Measurements from ENCODE around the gene SSBP3.
A peak's percentile ranks its signal among the peaks of the same experiment; 100 is the strongest.

The SSBP3 gene

GRCh38 chr1:54375712-54376429 lies 30.3 kb downstream of the SSBP3 start:
- no peaks in the 10 kb centered on the region for H3K9me3 ChIP-seq (ENCODE audit: control insufficient read depth in 2 of 2, low read length in 2 of 2)
- H3K27ac ChIP-seq (ENCODE audit: low read depth in 2 of 2, low read length in 2 of 2) = no peak overlapping the region
- H3K27me3 ChIP-seq (ENCODE audit: control insufficient read depth in 2 of 2, insufficient read depth in 2 of 2, low read length in 2 of 2) = no peaks in the 10 kb centered on the region
- peaks cover 17 to 36% of the 10 kb centered on the region in 2 donors for H3K4me1 ChIP-seq (ENCODE audit: control insufficient read depth in 2 of 2, insufficient read depth in 2 of 2, low read length in 2 of 2)
- H3K36me3 ChIP-seq (ENCODE audit: control insufficient read depth in 2 of 2, insufficient read depth in 2 of 2, low read length in 2 of 2) = peaks cover 6 to 10% of the 10 kb centered on the region in 2 donors
- no peak overlapping the region for H3K4me3 ChIP-seq (ENCODE audit: low read length in 2 of 2)
- no peak overlapping the region for H3K9ac ChIP-seq (ENCODE audit: low read depth in 1 of 2, low read length in 2 of 2)

DNA sequence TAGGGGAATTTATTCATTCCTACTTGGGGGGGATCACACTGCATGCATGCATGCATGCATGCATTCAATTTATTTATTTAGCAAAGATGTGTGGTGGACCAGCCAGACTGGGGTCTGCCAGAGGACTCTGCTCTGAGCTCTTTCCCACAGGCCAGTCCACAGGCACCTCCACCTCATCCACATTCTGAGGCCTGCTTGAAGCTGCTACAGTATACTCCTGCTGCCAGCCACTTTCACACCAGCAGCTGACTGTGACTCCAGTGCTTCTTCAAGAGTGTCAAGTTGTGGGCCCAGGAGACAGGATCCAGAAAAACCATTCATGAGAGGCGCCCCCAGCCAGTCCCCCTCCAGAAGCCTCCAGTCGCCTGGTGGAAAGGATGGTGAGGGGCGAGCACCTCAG lies 30.9 kb downstream of the SSBP3 start:
- no peak overlapping the region for H3K4me3 ChIP-seq (ENCODE audit: low read length in 2 of 2)
- peaks cover 5 to 10% of the 10 kb centered on the region in 2 donors for H3K36me3 ChIP-seq (ENCODE audit: control insufficient read depth in 2 of 2, insufficient read depth in 2 of 2, low read length in 2 of 2)
- H3K9me3 ChIP-seq (ENCODE audit: control insufficient read depth in 2 of 2, low read length in 2 of 2) = no peaks in the 10 kb centered on the region
- no peaks in the 10 kb centered on the region for H3K27me3 ChIP-seq (ENCODE audit: control insufficient read depth in 2 of 2, insufficient read depth in 2 of 2, low read length in 2 of 2)
- peaks cover 20 to 40% of the 10 kb centered on the region in 2 donors for H3K4me1 ChIP-seq (ENCODE audit: control insufficient read depth in 2 of 2, insufficient read depth in 2 of 2, low read length in 2 of 2)
- no peak overlapping the region for H3K27ac ChIP-seq (ENCODE audit: low read depth in 2 of 2, low read length in 2 of 2)
- no peak overlapping the region for H3K9ac ChIP-seq (ENCODE audit: low read depth in 1 of 2, low read length in 2 of 2)

DNA sequence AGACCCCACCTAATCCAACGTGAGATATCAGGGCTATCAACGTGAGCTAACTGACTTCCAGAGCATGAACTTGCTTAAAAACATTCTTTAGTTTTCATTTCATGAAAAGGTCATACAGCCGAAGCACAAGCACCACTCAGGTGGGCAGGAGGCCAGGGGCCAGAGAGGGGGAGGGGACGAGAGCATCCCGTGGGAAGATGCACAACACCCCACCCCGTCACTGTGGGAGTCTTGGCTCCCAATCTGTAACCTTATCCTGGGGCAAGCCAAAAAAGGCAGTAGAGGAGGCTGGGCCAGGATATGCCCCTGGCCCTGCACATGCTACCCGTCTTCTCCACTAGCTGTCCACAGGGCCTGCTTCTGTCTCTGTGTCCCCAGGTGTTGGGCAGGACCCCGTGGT lies 31.4 kb downstream of the SSBP3 start:
- Histone ChIP-seq H3K27ac (ENCODE audit: low read depth in 2 of 2, low read length in 2 of 2) (no peak overlapping the region), H3K27me3 (ENCODE audit: control insufficient read depth in 2 of 2, insufficient read depth in 2 of 2, low read length in 2 of 2) (no peaks in the 10 kb centered on the region), H3K9me3 (ENCODE audit: control insufficient read depth in 2 of 2, low read length in 2 of 2) (no peaks in the 10 kb centered on the region), H3K36me3 (ENCODE audit: control insufficient read depth in 2 of 2, insufficient read depth in 2 of 2, low read length in 2 of 2) (peaks cover 4 to 11% of the 10 kb centered on the region in 2 donors), H3K9ac (ENCODE audit: low read depth in 1 of 2, low read length in 2 of 2) (no peak overlapping the region), H3K4me3 (ENCODE audit: low read length in 2 of 2) (no peak overlapping the region), H3K4me1 (ENCODE audit: control insufficient read depth in 2 of 2, insufficient read depth in 2 of 2, low read length in 2 of 2) (peaks cover 20 to 40% of the 10 kb centered on the region in 2 donors)

DNA sequence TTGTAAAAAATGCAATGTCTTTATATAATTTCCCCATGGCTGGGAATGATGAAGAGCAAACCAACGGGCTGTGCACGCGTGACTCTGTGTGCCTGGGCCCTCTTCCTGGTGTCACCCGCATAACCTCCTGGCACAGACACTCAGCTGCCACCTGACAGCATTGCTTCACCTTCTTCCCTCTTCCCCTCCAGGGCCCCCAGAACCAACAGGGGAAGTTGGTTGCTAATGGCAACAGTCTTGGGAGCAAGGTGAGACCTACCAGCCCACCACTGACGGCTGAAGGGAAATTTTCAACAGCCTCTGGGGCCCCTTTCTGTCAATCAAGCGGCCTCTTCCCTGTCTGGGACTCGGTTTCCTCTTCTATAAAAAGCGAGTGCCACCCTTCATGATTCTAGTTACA lies 33.2 kb downstream of the SSBP3 start:
- Histone ChIP-seq H3K36me3 (ENCODE audit: control insufficient read depth in 2 of 2, insufficient read depth in 2 of 2, low read length in 2 of 2) (peaks cover 0 to 13% of the 10 kb centered on the region in 2 donors), H3K27me3 (ENCODE audit: control insufficient read depth in 2 of 2, insufficient read depth in 2 of 2, low read length in 2 of 2) (no peaks in the 10 kb centered on the region), H3K9ac (ENCODE audit: low read depth in 1 of 2, low read length in 2 of 2) (no peak overlapping the region), H3K27ac (ENCODE audit: low read depth in 2 of 2, low read length in 2 of 2) (no peak overlapping the region), H3K9me3 (ENCODE audit: control insufficient read depth in 2 of 2, low read length in 2 of 2) (no peaks in the 10 kb centered on the region), H3K4me1 (ENCODE audit: control insufficient read depth in 2 of 2, insufficient read depth in 2 of 2, low read length in 2 of 2) (peaks cover 20 to 38% of the 10 kb centered on the region in 2 donors), H3K4me3 (ENCODE audit: low read length in 2 of 2) (no peak overlapping the region)

DNA sequence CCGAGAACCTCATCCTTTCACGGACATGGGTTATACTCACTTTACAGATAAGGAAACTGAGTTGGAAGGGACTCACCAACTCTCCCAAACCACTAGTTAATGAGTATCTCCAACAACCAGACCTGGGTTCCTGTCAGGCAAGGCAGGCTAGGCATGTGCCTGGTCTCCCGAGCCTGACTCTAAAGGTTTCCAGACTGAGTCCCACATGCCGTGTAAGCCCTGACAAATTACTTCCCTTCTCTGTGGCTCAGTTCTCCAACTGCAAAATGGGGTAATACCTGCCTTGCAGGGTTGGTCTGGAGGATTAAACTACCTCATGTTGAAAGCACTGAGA lies 34.3 kb downstream of the SSBP3 start:
- Histone ChIP-seq H3K4me1 (ENCODE audit: control insufficient read depth in 2 of 2, insufficient read depth in 2 of 2, low read length in 2 of 2) (peaks cover 20 to 31% of the 10 kb centered on the region in 2 donors), H3K36me3 (ENCODE audit: control insufficient read depth in 2 of 2, insufficient read depth in 2 of 2, low read length in 2 of 2) (peaks cover 0 to 13% of the 10 kb centered on the region in 2 donors), H3K27ac (ENCODE audit: low read depth in 2 of 2, low read length in 2 of 2) (peak overlapping the region; percentile 37 to 50), H3K4me3 (ENCODE audit: low read length in 2 of 2) (peak overlapping the region in 1 of 2 donors; percentile 7), H3K9ac (ENCODE audit: low read depth in 1 of 2, low read length in 2 of 2) (no peak overlapping the region), H3K27me3 (ENCODE audit: control insufficient read depth in 2 of 2, insufficient read depth in 2 of 2, low read length in 2 of 2) (no peaks in the 10 kb centered on the region), H3K9me3 (ENCODE audit: control insufficient read depth in 2 of 2, low read length in 2 of 2) (no peaks in the 10 kb centered on the region)

DNA sequence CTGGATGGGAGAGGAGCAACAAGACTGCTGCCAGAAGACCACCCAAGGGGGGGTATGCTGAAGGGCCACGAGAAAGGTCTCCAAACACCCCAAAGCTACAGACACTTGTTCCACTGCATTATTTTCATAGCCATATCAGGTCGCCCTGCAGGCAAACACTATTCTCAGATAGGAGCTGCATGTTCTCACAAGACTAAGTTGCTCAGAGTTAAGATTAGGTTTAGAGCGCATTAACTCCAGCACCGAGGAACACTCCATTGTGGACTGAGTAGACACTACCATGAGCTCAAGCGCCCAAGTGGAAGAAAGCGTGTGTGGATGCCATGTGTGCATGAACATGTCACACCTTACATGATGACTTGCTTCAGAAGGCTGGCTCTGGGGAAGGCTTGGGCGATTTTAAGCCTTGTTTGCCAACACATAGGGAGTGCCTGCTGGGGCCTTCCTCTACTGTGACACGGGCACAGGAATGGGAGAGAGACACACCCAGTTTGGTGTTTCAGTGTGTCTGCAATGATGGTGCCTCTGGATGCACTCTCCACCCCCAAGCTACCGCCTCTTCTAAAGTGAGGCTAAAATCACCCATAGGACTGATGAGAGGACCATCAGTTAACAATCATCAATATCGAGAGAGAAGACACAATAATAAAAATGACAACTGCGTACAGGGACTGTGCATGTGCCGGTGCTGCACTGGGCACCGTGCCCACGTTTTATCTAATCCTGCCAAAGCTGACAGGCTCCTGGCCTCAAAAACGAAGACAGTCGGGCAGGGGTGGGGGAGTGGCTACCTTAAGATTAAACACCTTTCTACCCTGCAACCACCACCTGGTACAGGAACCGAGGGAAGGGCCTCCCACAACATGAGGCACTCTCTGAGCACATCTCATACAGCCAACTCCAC lies 34.9 kb downstream of the SSBP3 start:
- H3K27me3 ChIP-seq (ENCODE audit: control insufficient read depth in 2 of 2, insufficient read depth in 2 of 2, low read length in 2 of 2) = no peaks in the 10 kb centered on the region
- H3K9me3 ChIP-seq (ENCODE audit: control insufficient read depth in 2 of 2, low read length in 2 of 2) = no peaks in the 10 kb centered on the region
- peak overlapping the region in 1 of 2 donors; percentile 7 for H3K4me3 ChIP-seq (ENCODE audit: low read length in 2 of 2)
- H3K36me3 ChIP-seq (ENCODE audit: control insufficient read depth in 2 of 2, insufficient read depth in 2 of 2, low read length in 2 of 2) = peaks cover 0 to 13% of the 10 kb centered on the region in 2 donors
- no peak overlapping the region for H3K9ac ChIP-seq (ENCODE audit: low read depth in 1 of 2, low read length in 2 of 2)
- H3K27ac ChIP-seq (ENCODE audit: low read depth in 2 of 2, low read length in 2 of 2) = peak overlapping the region; percentile 37 to 50
- H3K4me1 ChIP-seq (ENCODE audit: control insufficient read depth in 2 of 2, insufficient read depth in 2 of 2, low read length in 2 of 2) = peaks cover 20 to 29% of the 10 kb centered on the region in 2 donors

DNA sequence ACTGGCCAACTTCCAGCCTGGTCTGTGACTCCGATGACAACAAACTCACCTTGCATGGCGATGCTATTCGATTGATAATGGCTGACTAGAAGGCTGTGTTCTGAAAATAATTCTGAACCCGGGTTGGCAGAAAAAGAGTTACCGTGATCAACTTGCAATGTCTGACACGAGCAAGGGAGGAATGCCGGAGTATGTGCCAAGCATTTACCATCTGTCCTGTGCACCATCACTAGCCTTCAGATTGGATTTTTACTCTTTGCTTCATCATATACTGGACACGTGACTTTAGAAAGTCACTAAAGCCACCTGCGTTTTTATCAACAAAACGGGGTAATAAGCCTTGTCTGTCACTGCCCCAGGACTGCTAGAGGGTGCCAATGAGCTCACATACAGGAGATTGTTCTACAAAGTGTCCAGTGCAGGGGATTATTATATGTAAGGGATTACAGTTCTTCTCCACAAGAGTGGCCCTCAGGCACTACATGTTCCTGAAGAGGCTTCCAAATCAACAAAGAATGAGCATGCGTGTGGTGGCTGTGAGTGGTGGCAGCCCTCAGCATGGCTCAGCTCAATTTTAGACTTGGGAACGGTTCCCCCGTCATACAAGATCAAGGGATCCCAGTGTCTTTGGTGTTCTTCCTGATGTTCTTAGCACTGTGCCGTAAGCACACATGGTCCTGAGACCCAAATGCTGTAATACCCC lies 35.8 kb downstream of the SSBP3 start:
- Histone ChIP-seq H3K4me3 (ENCODE audit: low read length in 2 of 2) (no peak overlapping the region), H3K27ac (ENCODE audit: low read depth in 2 of 2, low read length in 2 of 2) (peak overlapping the region in 1 of 2 donors; percentile 17), H3K9ac (ENCODE audit: low read depth in 1 of 2, low read length in 2 of 2) (no peak overlapping the region), H3K9me3 (ENCODE audit: control insufficient read depth in 2 of 2, low read length in 2 of 2) (no peaks in the 10 kb centered on the region), H3K36me3 (ENCODE audit: control insufficient read depth in 2 of 2, insufficient read depth in 2 of 2, low read length in 2 of 2) (peaks cover 0 to 13% of the 10 kb centered on the region in 2 donors), H3K4me1 (ENCODE audit: control insufficient read depth in 2 of 2, insufficient read depth in 2 of 2, low read length in 2 of 2) (peaks cover 26 to 34% of the 10 kb centered on the region in 2 donors), H3K27me3 (ENCODE audit: control insufficient read depth in 2 of 2, insufficient read depth in 2 of 2, low read length in 2 of 2) (no peaks in the 10 kb centered on the region)

GRCh38 chr1:54367613-54368012 lies 38.6 kb downstream of the SSBP3 start:
- peaks cover 38 to 44% of the 10 kb centered on the region in 2 donors for H3K4me1 ChIP-seq (ENCODE audit: control insufficient read depth in 2 of 2, insufficient read depth in 2 of 2, low read length in 2 of 2)
- no peaks in the 10 kb centered on the region for H3K27me3 ChIP-seq (ENCODE audit: control insufficient read depth in 2 of 2, insufficient read depth in 2 of 2, low read length in 2 of 2)
- H3K9ac ChIP-seq (ENCODE audit: low read depth in 1 of 2, low read length in 2 of 2) = no peak overlapping the region
- H3K27ac ChIP-seq (ENCODE audit: low read depth in 2 of 2, low read length in 2 of 2) = no peak overlapping the region
- H3K36me3 ChIP-seq (ENCODE audit: control insufficient read depth in 2 of 2, insufficient read depth in 2 of 2, low read length in 2 of 2) = peaks cover 0 to 11% of the 10 kb centered on the region in 2 donors
- no peak overlapping the region for H3K4me3 ChIP-seq (ENCODE audit: low read length in 2 of 2)
- no peaks in the 10 kb centered on the region for H3K9me3 ChIP-seq (ENCODE audit: control insufficient read depth in 2 of 2, low read length in 2 of 2)

DNA sequence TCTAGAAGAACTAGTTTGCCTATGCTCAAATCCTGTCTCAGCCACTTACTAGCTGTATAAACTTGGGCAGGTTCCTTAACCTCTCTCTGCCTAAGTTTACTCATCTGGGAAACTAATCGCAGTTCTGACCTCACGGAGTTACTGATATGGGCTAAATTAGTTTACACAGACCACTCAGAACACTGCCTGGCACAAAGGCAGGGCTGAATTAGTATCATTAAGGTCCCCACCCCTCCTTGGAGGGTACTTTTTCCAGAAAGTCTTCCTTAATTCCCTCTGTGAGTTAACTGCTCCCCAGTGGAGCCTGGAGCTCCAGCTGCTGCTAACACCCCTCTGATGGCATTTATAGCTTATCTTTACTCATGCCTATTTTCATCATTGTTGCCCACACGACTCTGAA lies 40.3 kb downstream of the SSBP3 start:
- no peaks in the 10 kb centered on the region for H3K9me3 ChIP-seq (ENCODE audit: control insufficient read depth in 2 of 2, low read length in 2 of 2)
- H3K4me3 ChIP-seq (ENCODE audit: low read length in 2 of 2) = no peak overlapping the region
- H3K27ac ChIP-seq (ENCODE audit: low read depth in 2 of 2, low read length in 2 of 2) = peak overlapping the region; percentile 2 to 20
- no peaks in the 10 kb centered on the region for H3K27me3 ChIP-seq (ENCODE audit: control insufficient read depth in 2 of 2, insufficient read depth in 2 of 2, low read length in 2 of 2)
- H3K4me1 ChIP-seq (ENCODE audit: control insufficient read depth in 2 of 2, insufficient read depth in 2 of 2, low read length in 2 of 2) = peaks cover 20 to 27% of the 10 kb centered on the region in 2 donors
- no peak overlapping the region for H3K9ac ChIP-seq (ENCODE audit: low read depth in 1 of 2, low read length in 2 of 2)
- peaks cover 0 to 11% of the 10 kb centered on the region in 2 donors for H3K36me3 ChIP-seq (ENCODE audit: control insufficient read depth in 2 of 2, insufficient read depth in 2 of 2, low read length in 2 of 2)
